ENCODE results near the gene A4GALT. TPM values are rescaled to one million over a fixed set of nuclear protein-coding genes. Genes with fewer than 3 reads are reported as not detected.

A4GALT gene
- total and polyA plus RNA-seq, 2 donors (not counting 3 experiments of a cell fraction or from before 2014, with no cell fraction given), result 5.4 to 20.7 TPM

- CTCF ChIA-PET, result interaction anchor here (1.2 to 1.9 kb wide), 2 partner anchors 12 to 169 kb away, joined by 3 to 4 read pairs; no protein-coding TSS in a partner anchor
- dilution Hi-C loops (cut with MboI; ENCODE audit: extremely low pct_ligation_motif_present, low sequenced_read_pairs), result no loop called here
- no peak for FAIRE-seq
Observed at GRCh38 chr22:42651134-42651533, 69.5 kb downstream of the A4GALT start.

More at GRCh38 chr22:42651134-42651533, 69.5 kb downstream of the A4GALT start:
- H3K9me3 ChIP-seq (replicated peaks; ENCODE audit: control insufficient read depth, insufficient read depth, low read length), result no peaks in the 10 kb centered on the region
- H3K9ac ChIP-seq (replicated peaks; ENCODE audit: extremely low read depth, insufficient read depth, low read length), result no peak overlapping the region
- no peaks in the 10 kb centered on the region for H3K27me3 ChIP-seq (ENCODE audit: control insufficient read depth in 2 of 2, insufficient read depth in 2 of 2, low read length in 2 of 2)
- no peak for DNase-seq (ENCODE audit: low read depth, low spot score)
- POLR2A ChIA-PET, result no interaction called here
- TF ChIP-seq FOS (IDR thresholded peaks at IDR 0.05; ENCODE audit: borderline replicate concordance, insufficient read depth, low read length), result no peak
- TF ChIP-seq JUN (IDR thresholded peaks at IDR 0.05; ENCODE audit: borderline replicate concordance, insufficient read depth, insufficient read length, low read depth), result no peak
- no peak for TF ChIP-seq EZH2 (IDR thresholded peaks at IDR 0.05; ENCODE audit: borderline replicate concordance, low read depth, low read length, severe bottlenecking)
- no peak for TF ChIP-seq CTCF (IDR thresholded peaks at IDR 0.05; ENCODE audit: extremely low read depth in 1 of 2, insufficient read depth in 1 of 2, low read depth in 1 of 2, low read length in 2 of 2)
- TF ChIP-seq POLR2A (IDR thresholded peaks at IDR 0.05; ENCODE audit: low read depth, low read length), result no peak
- no peak for TF ChIP-seq POLR2AphosphoS5 (IDR thresholded peaks at IDR 0.05; ENCODE audit: insufficient read depth, low read depth, low read length)
- TF ChIP-seq MAX (IDR thresholded peaks at IDR 0.05; ENCODE audit: insufficient read depth, insufficient read length), result no peak
- no peak for TF ChIP-seq GATA2 (IDR thresholded peaks at IDR 0.05; ENCODE audit: insufficient read depth, insufficient read length, low read depth, low read length)
- no peak for TF ChIP-seq MYC (IDR thresholded peaks at IDR 0.05; ENCODE audit: low read depth, low read length)
- no peak overlapping the region for H2AFZ ChIP-seq (ENCODE audit: low read depth, low read length)
- no peak overlapping the region for H3K4me2 ChIP-seq (ENCODE audit: insufficient read depth, low read length)
- BruUV-seq (replicated peaks), result no TSS peak
- no peaks in the 10 kb centered on the region for H3K9me1 ChIP-seq (replicated peaks; ENCODE audit: control insufficient read depth, extremely low read depth, insufficient read depth, low read length)
- H4K20me1 ChIP-seq (replicated peaks; ENCODE audit: control insufficient read depth, extremely low read depth, insufficient read depth, low read length), result no peaks in the 10 kb centered on the region
- H3K79me2 ChIP-seq (ENCODE audit: control insufficient read depth, insufficient read depth, low read length), result peaks cover 25% of the 10 kb centered on the region
- no peak overlapping the region for H3K4me3 ChIP-seq (replicated peaks in 1 of 3; ENCODE audit: insufficient read depth in 1 of 3, low read depth in 1 of 3, low read length in 3 of 3)
- H3K27ac ChIP-seq (ENCODE audit: insufficient read depth, low read depth, low read length), result no peak overlapping the region
- intact Hi-C loops (cut with micrococcal nuclease), result no loop called here
- no peaks in the 10 kb centered on the region for H3K36me3 ChIP-seq (ENCODE audit: control insufficient read depth in 2 of 2, extremely low read depth in 1 of 2, insufficient read depth in 2 of 2, low read length in 2 of 2)
- H3K4me1 ChIP-seq (ENCODE audit: control insufficient read depth, extremely low read depth, insufficient read depth, low read length), result peaks cover 21% of the 10 kb centered on the region
